HG03066 (cell line): Measurements from ENCODE around the gene CBLN2.

Experiments
- ATAC-seq: cut with Tn5 transposase; IDR thresholded peaks from one replicate; pipeline ENCODE4 v1.9.1; 2021; ENCODE audit warnings: low read depth; ENCODE audit not compliant: unreplicated experiment

Gene CBLN2

GRCh38 chr18:72544092-72544886 lies at the start of gene CBLN2:
CBLN2 (minus strand) TSS chr18:72544342; CDS start chr18:72542160, 2,182 bp downstream.
- peak; percentile 89 for ATAC-seq

GRCh38 chr18:72588360-72588759 lies 44.2 kb upstream of the CBLN2 start:
- ATAC-seq: no peak

GRCh38 chr18:72584787-72585186 lies 40.6 kb upstream of the CBLN2 start:
- no peak for ATAC-seq

GRCh38 chr18:72581976-72582375 lies 37.8 kb upstream of the CBLN2 start:
- ATAC-seq: no peak

- ATAC-seq: no peak
Measured at GRCh38 chr18:72572896-72573295, 28.8 kb upstream of the CBLN2 start.

- ATAC-seq: no peak
Measured at GRCh38 chr18:72566290-72566689, 22.1 kb upstream of the CBLN2 start.

- no peak for ATAC-seq
Measured at GRCh38 chr18:72555968-72556367, 11.8 kb upstream of the CBLN2 start.

- ATAC-seq: no peak
Measured at GRCh38 chr18:72555101-72555500, 11.0 kb upstream of the CBLN2 start.

- ATAC-seq: no peak
Measured at GRCh38 chr18:72543357-72544055, 636 bp downstream of the CBLN2 start.

GRCh38 chr18:72542984-72543356 lies 1.2 kb downstream of the CBLN2 start:
- ATAC-seq: no peak

- no peak for ATAC-seq
Measured at GRCh38 chr18:72542342-72542741, 1.8 kb downstream of the CBLN2 start.

GRCh38 chr18:72541871-72542332 lies 2.2 kb downstream of the CBLN2 start:
- ATAC-seq: no peak

GRCh38 chr18:72539901-72540300 lies 4.2 kb downstream of the CBLN2 start:
- ATAC-seq: no peak

- no peak for ATAC-seq
Measured at GRCh38 chr18:72530622-72531021, 13.5 kb downstream of the CBLN2 start.

GRCh38 chr18:72504866-72505265 lies 39.3 kb downstream of the CBLN2 start:
- ATAC-seq: no peak

GRCh38 chr18:72502671-72503431 lies 41.3 kb downstream of the CBLN2 start:
- no peak for ATAC-seq

GRCh38 chr18:72492497-72492896 lies 51.6 kb downstream of the CBLN2 start:
- ATAC-seq: no peak
